GM12878 (cell line): ENCODE measurements around the gene S100G. TPM values are rescaled to one million over a fixed set of nuclear protein-coding genes. Genes with fewer than 3 reads are reported as not detected.

Experiments used
- ATAC-seq: fragments of 200-7000 bp; cut with Tn5 transposase; 3 replicates; pipeline ENCODE4 v1.9.1; 2020; ENCODE audit warnings: mild to moderate bottlenecking, moderate library complexity
- BruUV-seq: library from RNA; stranded (reverse); fragments of 400-500 nt; replicated peaks from 2 replicates; lab custom pipeline; 2021; lab: Mats Ljungman, UMichigan
- CTCF ChIA-PET: fragments of 300-600 bp; sonication (Branson Sonifier 250); formaldehyde crosslinking; extraction: SDS; loops from one replicate; lab custom pipeline; 2021; ENCODE audit warnings: inconsistent platforms; lab: Yijun Ruan, JAX
- POLR2A ChIA-PET: fragments of 350-600 bp; formaldehyde crosslinking; extraction: SDS; loops from one replicate; lab custom pipeline; 2021; ENCODE audit warnings: inconsistent platforms; lab: Charles Lee
- RAD21 ChIA-PET: fragments of 300-600 bp; sonication (Branson Sonifier 250); formaldehyde crosslinking; loops from one replicate; lab custom pipeline; 2023; ENCODE audit warnings: antibody characterized with exemption; ENCODE audit not compliant: unreplicated experiment; lab: Charles Lee
- SMC1A ChIA-PET: fragments of 300-600 bp; sonication (Branson Sonifier 250); formaldehyde crosslinking; loops from one replicate; lab custom pipeline; 2023; ENCODE audit not compliant: unreplicated experiment, uncharacterized antibody; lab: Charles Lee
- DNase-seq: peaks from one replicate; pipeline ENCODE4 v3.0.0-alpha.2; 2011; ENCODE audit warnings: low read depth, low spot score
- FAIRE-seq: peaks from 3 replicates; lab custom pipeline; 2011; peaks lifted over from hg19 to GRCh38; lab: Jason Lieb, UNC
- H2AFZ ChIP-seq: 2 replicates; pipeline ENCODE4 v1.6.0; 2011; ENCODE audit warnings: low read depth, low read length, control low read depth; ENCODE audit not compliant: control insufficient read depth
- H3K27ac ChIP-seq: 2 replicates; pipeline ENCODE4 v1.5.1; 2011; ENCODE audit warnings: control low read depth; ENCODE audit not compliant: control insufficient read depth, insufficient read depth
- H3K27me3 ChIP-seq, 2 experiments: replicated peaks in 1 of 2; 2 replicates each; pipeline versions ENCODE4 v1.6.0 to v1.6.1; 2011; ENCODE audit warnings: low read length in 1 of 2; ENCODE audit not compliant: control insufficient read depth in 2 of 2, insufficient read depth in 2 of 2
- H3K36me3 ChIP-seq, 2 experiments: 2 replicates each; pipeline ENCODE4 v1.5.1; 2011; ENCODE audit warnings: low read length in 1 of 2; ENCODE audit not compliant: control insufficient read depth in 2 of 2, insufficient read depth in 2 of 2
- H3K4me1 ChIP-seq: 2 replicates; pipeline ENCODE4 v1.6.1; 2011; ENCODE audit warnings: mild to moderate bottlenecking, low read length, moderate library complexity, mixed read lengths; ENCODE audit not compliant: control insufficient read depth, insufficient read depth
- H3K4me2 ChIP-seq: 2 replicates; pipeline ENCODE4 v1.6.0; 2011; ENCODE audit warnings: control low read depth; ENCODE audit not compliant: control insufficient read depth, insufficient read depth
- H3K4me3 ChIP-seq: fragments of 200-600 bp; sonication (generic); 2 replicates; pipeline ENCODE4 v1.5.1; 2016
- H3K79me2 ChIP-seq: 2 replicates; pipeline ENCODE4 v1.6.0; 2011; ENCODE audit warnings: low read length; ENCODE audit not compliant: control insufficient read depth, insufficient read depth
- H3K9ac ChIP-seq: 2 replicates; pipeline ENCODE4 v1.8.0; 2011; ENCODE audit warnings: low read length, control low read depth, mixed read lengths; ENCODE audit not compliant: control insufficient read depth, insufficient read depth
- H3K9me3 ChIP-seq: replicated peaks from 3 replicates; pipeline ENCODE4 v1.5.1; 2011; ENCODE audit warnings: mild to moderate bottlenecking, low read length; ENCODE audit not compliant: control insufficient read depth, insufficient read depth
- H4K20me1 ChIP-seq: 2 replicates; pipeline ENCODE4 v1.6.0; 2011; ENCODE audit not compliant: control insufficient read depth, insufficient read depth
- CBFB ChIP-seq: IDR thresholded peaks from 2 replicates; pipeline ENCODE4 v1.6.1; 2016; ENCODE audit warnings: antibody characterized with exemption, low read depth
- CEBPB ChIP-seq, 2 experiments: fragments of 150-350 bp in 1 of 2; IDR thresholded peaks; 2 replicates each; pipeline ENCODE4 v1.6.1; 2012 to 2014; ENCODE audit warnings: low read depth in 2 of 2, low read length in 2 of 2, borderline replicate concordance in 1 of 2, inconsistent platforms in 1 of 2
- CHD4 ChIP-seq: fragments of 200-600 bp; sonication (generic); IDR thresholded peaks from 2 replicates; pipeline ENCODE4 v1.6.1; 2016; ENCODE audit warnings: mild to moderate bottlenecking
- DPF2 ChIP-seq: fragments of 450-650 bp; IDR thresholded peaks from 2 replicates; pipeline ENCODE4 v1.6.1; 2017; ENCODE audit warnings: mild to moderate bottlenecking
- ELK1 ChIP-seq: IDR thresholded peaks from 2 replicates; pipeline ENCODE4 v1.6.1; 2012; ENCODE audit warnings: low read depth, low read length, improper control_type of control experiment
- EP300 ChIP-seq, 2 experiments: fragments of 150-350 bp in 1 of 2; IDR thresholded peaks; 2 replicates each; pipeline ENCODE4 v1.6.1; 2011 to 2012; ENCODE audit warnings: low read depth in 2 of 2, low read length in 2 of 2, borderline replicate concordance in 1 of 2, improper control_type of control experiment in 1 of 2, inconsistent platforms in 1 of 2; ENCODE audit not compliant: control insufficient read depth in 1 of 2
- HDAC6 ChIP-seq: fragments of 200-600 bp; sonication (generic); IDR thresholded peaks from one replicate; pipeline ENCODE4 v1.8.0; 2017; ENCODE audit warnings: antibody characterized with exemption; ENCODE audit not compliant: unreplicated experiment
- NFYB ChIP-seq: IDR thresholded peaks from 2 replicates; pipeline ENCODE4 v1.6.1; 2011; ENCODE audit warnings: low read depth, mild to moderate bottlenecking, low read length, improper control_type of control experiment, moderate library complexity; ENCODE audit not compliant: insufficient read depth
- PAX5 ChIP-seq: IDR thresholded peaks from 2 replicates; pipeline ENCODE4 v1.6.1; 2011; ENCODE audit warnings: low read depth, low read length, borderline replicate concordance
- PML ChIP-seq: IDR thresholded peaks from 2 replicates; pipeline ENCODE4 v1.6.1; 2012; ENCODE audit warnings: low read length, inconsistent platforms
- POLR2A ChIP-seq: IDR thresholded peaks from 2 replicates; pipeline ENCODE4 v1.6.1; 2011; ENCODE audit warnings: low read depth, mild to moderate bottlenecking, low read length
- POLR2AphosphoS5 ChIP-seq: IDR thresholded peaks from 2 replicates; pipeline ENCODE4 v1.6.1; 2011; ENCODE audit warnings: mild to moderate bottlenecking, low read length, inconsistent platforms
- RAD51 ChIP-seq: fragments of 450-650 bp; IDR thresholded peaks from 2 replicates; pipeline ENCODE4 v1.6.1; 2016; ENCODE audit warnings: moderate library complexity, mild to moderate bottlenecking, inconsistent platforms
- RUNX3 ChIP-seq: IDR thresholded peaks from 2 replicates; pipeline ENCODE4 v1.6.1; 2012; ENCODE audit warnings: low read length, inconsistent platforms
- SKIL ChIP-seq: fragments of 450-650 bp; IDR thresholded peaks from 2 replicates; pipeline ENCODE4 v1.6.1; 2017; ENCODE audit warnings: mild to moderate bottlenecking, low read depth, inconsistent platforms; ENCODE audit not compliant: poor library complexity, severe bottlenecking
- ZNF622 ChIP-seq: fragments of 450-650 bp; IDR thresholded peaks from 2 replicates; pipeline ENCODE4 v1.6.1; 2017; ENCODE audit warnings: mild to moderate bottlenecking, inconsistent platforms
- WGBS: methylation state at CpG from one replicate; pipeline ENCODE4 v1.1.6; 2016; ENCODE audit warnings: low lambda C conversion rate; ENCODE audit not compliant: insufficient replicate concordance, insufficient coverage; ENCODE audit errors: missing lambda C conversion rate; 5-methylcytosine and 5-hydroxymethylcytosine counted together
- in situ Hi-C: fragments of 300-500 bp; cut with MboI; formaldehyde crosslinking; loops from 9 replicates; pipeline ENCODE4 v1.14.3; 2018; ENCODE audit warnings: mixed read lengths
- intact Hi-C: fragments of 100-400 bp; cut with micrococcal nuclease; formaldehyde crosslinking; loops from one replicate; pipeline ENCODE4 v1.14.2; 2022; ENCODE audit not compliant: unreplicated experiment
- polyA plus RNA-seq, 11 experiments: library from polyadenylated mRNA; depleted of rRNA in 4 of 11; unstranded in 6 of 11; stranded (reverse) in 5 of 11; fragments of >200 nt; fragmentation: Nextera tagmentation in 4 of 11; fragmentation: Illumina TruSeq in 1 of 11; extraction: Ambion mirVana in 4 of 11; extraction: Trizol in 1 of 11; gene quantifications; 1 replicate in 1 of 11; 2 replicates in 10 of 11; pipeline versions ENCODE4 v1.2.1 to v1.2.3, GENCODE V29; 2011 to 2016; ENCODE audit warnings: inconsistent platforms in 2 of 11, missing spikeins in 2 of 11, low read depth in 1 of 11
- total RNA-seq, 4 experiments: library from RNA; depleted of rRNA in 3 of 4; stranded (reverse); fragments of >200 nt in 3 of 4; fragmentation: Illumina TruSeq in 1 of 4; extraction: Trizol in 1 of 4; gene quantifications; 2 replicates each; pipeline versions ENCODE4 v1.2.1 to v1.2.3, GENCODE V29; 2013 to 2021

S100G gene
- total and polyA plus RNA-seq, 10 of the 15 experiments (the other 5 are each of a cell fraction or from before 2014, with no cell fraction given): not detected

- TF ChIP-seq SKIL: no peak
- no peak for TF ChIP-seq PML
Observed at GRCh38 chrX:16683007-16683664, 33.2 kb downstream of the S100G start (continued).

GRCh38 chrX:16687514-16687913 is 37.6 kb downstream of the S100G start:
- WGBS: 72% methylated on average over 3 of the region's 3 CpGs

More at GRCh38 chrX:16687514-16687913, 37.6 kb downstream of the S100G start:
- POLR2A ChIA-PET: interaction anchor here (0.7 kb wide), 1 partner anchor 915 kb away, joined by 4 read pairs; no protein-coding TSS in a partner anchor
- intact Hi-C loops: no loop called here
- RAD21 ChIA-PET: interaction anchor here (0.7 kb wide), 1 partner anchor 1341 kb away, joined by 3 read pairs; no protein-coding TSS in a partner anchor
- in situ Hi-C loops: no loop called here
- Histone ChIP-seq H3K9me3 (no peaks in the 10 kb centered on the region), H4K20me1 (no peaks in the 10 kb centered on the region), H3K36me3 (no peaks in the 10 kb centered on the region; a peak in 1 of 4 replicates), H3K4me2 (no peak overlapping the region), H3K4me1 (no peaks in the 10 kb centered on the region), H3K79me2 (no peaks in the 10 kb centered on the region), H2AFZ (no peak overlapping the region), H3K27ac (no peak overlapping the region), H3K4me3 (no peak overlapping the region), H3K27me3 (no peaks in the 10 kb centered on the region; a peak in 1 of 4 replicates), H3K9ac (no peak overlapping the region)
- BruUV-seq: no TSS peak
- FAIRE-seq: no peak
- ATAC-seq: no peak
- CTCF ChIA-PET: interaction anchor here (0.7 to 1.5 kb wide), 2 partner anchors 9 to 783 kb away, joined by 5 to 8 read pairs; no protein-coding TSS in a partner anchor
- DNase-seq: no peak
- no peak for TF ChIP-seq RUNX3
- no peak for TF ChIP-seq RAD51
- TF ChIP-seq POLR2A: no peak
- TF ChIP-seq NFYB: no peak
- TF ChIP-seq CBFB: no peak
- no peak for TF ChIP-seq CEBPB (IDR thresholded peaks at IDR 0.05; ENCODE audit: borderline replicate concordance in 1 of 2, low read depth in 2 of 2, low read length in 2 of 2)
- no peak for TF ChIP-seq POLR2AphosphoS5
- TF ChIP-seq PAX5: no peak
- no peak for TF ChIP-seq ELK1
- no peak for TF ChIP-seq ZNF622
- no peak for TF ChIP-seq DPF2
- TF ChIP-seq EP300 (IDR thresholded peaks at IDR 0.05; ENCODE audit: borderline replicate concordance in 1 of 2, control insufficient read depth in 1 of 2, low read depth in 2 of 2, low read length in 2 of 2): no peak
- TF ChIP-seq HDAC6: no peak
- no peak for TF ChIP-seq CHD4
- no peak for TF ChIP-seq SKIL
- SMC1A ChIA-PET: interaction anchor here (1.5 kb wide), 1 partner anchor 9 kb away, joined by 3 read pairs; no protein-coding TSS in a partner anchor
